NCI-H2107 (cell line): ENCODE results near the gene HABP4.

Experiments used
- DNase-seq: peaks from one replicate; lab custom pipeline; 2025; lab: John Stamatoyannopoulos, UW

Gene HABP4

GRCh38 chr9:96478829-96479371, 28.9 kb downstream of the HABP4 start:
- no peak for DNase-seq

- DNase-seq: no peak
Observed at GRCh38 chr9:96480736-96481135, 30.8 kb downstream of the HABP4 start.

GRCh38 chr9:96482476-96482875, 32.5 kb downstream of the HABP4 start:
- DNase-seq: no peak

GRCh38 chr9:96483197-96483596, 33.2 kb downstream of the HABP4 start:
- DNase-seq: no peak

GRCh38 chr9:96483733-96484390, 33.9 kb downstream of the HABP4 start:
- DNase-seq: no peak

- DNase-seq: no peak
Observed at GRCh38 chr9:96484521-96484931, 34.6 kb downstream of the HABP4 start.

- no peak for DNase-seq
Observed at GRCh38 chr9:96485280-96485679, 35.3 kb downstream of the HABP4 start.

- DNase-seq: no peak
Observed at GRCh38 chr9:96486386-96487028, 36.5 kb downstream of the HABP4 start.

GRCh38 chr9:96487029-96487396, 37.0 kb downstream of the HABP4 start:
- no peak for DNase-seq

GRCh38 chr9:96487949-96488348, 38.0 kb downstream of the HABP4 start:
- DNase-seq: no peak

- DNase-seq: no peak
Observed at GRCh38 chr9:96489482-96489979, 39.6 kb downstream of the HABP4 start.

GRCh38 chr9:96490534-96491078, 40.6 kb downstream of the HABP4 start:
- no peak for DNase-seq

GRCh38 chr9:96491079-96491879, 41.3 kb downstream of the HABP4 start:
- DNase-seq: peak; percentile 29

- no peak for DNase-seq
Observed at GRCh38 chr9:96491880-96492525, 42.0 kb downstream of the HABP4 start.

- DNase-seq: no peak
Observed at GRCh38 chr9:96492993-96493531, 43.1 kb downstream of the HABP4 start.

- DNase-seq: no peak
Observed at GRCh38 chr9:96493757-96494156, 43.8 kb downstream of the HABP4 start.

- no peak for DNase-seq
Observed at GRCh38 chr9:96494215-96494800, 44.3 kb downstream of the HABP4 start.

- no peak for DNase-seq
Observed at GRCh38 chr9:96495341-96495740, 45.4 kb downstream of the HABP4 start.

GRCh38 chr9:96496368-96497116, 46.6 kb downstream of the HABP4 start:
- DNase-seq: no peak

GRCh38 chr9:96497117-96497399, 47.1 kb downstream of the HABP4 start:
- no peak for DNase-seq

GRCh38 chr9:96498796-96499195, 48.8 kb downstream of the HABP4 start:
- no peak for DNase-seq
